PFSK-1 (cell line): Measurements from ENCODE around the gene PTP4A2.

ENCODE experiments used
- FOXP2 ChIP-seq: optimal IDR thresholded peaks from 2 replicates; pipeline ENCODE3; 2011; ENCODE audit warnings: borderline replicate concordance, control low read depth, inconsistent platforms; ENCODE audit not compliant: insufficient read depth; ENCODE audit errors: extremely low read length, extremely low read depth
- POLR2AphosphoS5 ChIP-seq: IDR thresholded peaks from 2 replicates; pipeline ENCODE4 v1.6.1; 2012; ENCODE audit warnings: low read depth, mild to moderate bottlenecking, control low read depth, low read length, moderate library complexity
- REST ChIP-seq, 2 experiments: IDR thresholded peaks; 2 replicates each; pipeline versions ENCODE4 v1.6.1 to v1.8.0; 2011 to 2012; ENCODE audit warnings: low read depth in 2 of 2, low read length in 2 of 2, control low read depth in 1 of 2, inconsistent platforms in 1 of 2, mild to moderate bottlenecking in 1 of 2, moderate library complexity in 1 of 2; ENCODE audit not compliant: insufficient read depth in 1 of 2
- SIN3A ChIP-seq: IDR thresholded peaks from 2 replicates; pipeline ENCODE4 v1.6.1; 2012; ENCODE audit warnings: mild to moderate bottlenecking, low read length, moderate library complexity, borderline replicate concordance; ENCODE audit not compliant: insufficient read depth
- TAF1 ChIP-seq: IDR thresholded peaks from 2 replicates; pipeline ENCODE4 v1.6.1; 2012; ENCODE audit warnings: low read length, control low read depth, borderline replicate concordance; ENCODE audit not compliant: insufficient read depth

Gene PTP4A2

GRCh38 chr1:31926252-31926651, 11.9 kb downstream of the PTP4A2 start:
- TF ChIP-seq TAF1 (no peak), POLR2AphosphoS5 (no peak), FOXP2 (no peak)

GRCh38 chr1:31924839-31925238, 13.3 kb downstream of the PTP4A2 start:
- no peak for TF ChIP-seq TAF1
- TF ChIP-seq FOXP2 = no peak
- TF ChIP-seq POLR2AphosphoS5 = no peak
- TF ChIP-seq SIN3A = no peak
- TF ChIP-seq REST (IDR thresholded peaks at IDR 0.05; ENCODE audit: insufficient read depth in 1 of 2, low read depth in 2 of 2, low read length in 2 of 2) = no peak

- TF ChIP-seq REST (IDR thresholded peaks at IDR 0.05; ENCODE audit: insufficient read depth in 1 of 2, low read depth in 2 of 2, low read length in 2 of 2) (no peak), POLR2AphosphoS5 (no peak), TAF1 (no peak), SIN3A (no peak), FOXP2 (no peak)
Measured at GRCh38 chr1:31923901-31924535, 14.2 kb downstream of the PTP4A2 start.

- TF ChIP-seq POLR2AphosphoS5 (no peak), TAF1 (no peak), FOXP2 (no peak), REST (IDR thresholded peaks at IDR 0.05; ENCODE audit: insufficient read depth in 1 of 2, low read depth in 2 of 2, low read length in 2 of 2) (no peak), SIN3A (no peak)
Measured at GRCh38 chr1:31920956-31921355, 17.2 kb downstream of the PTP4A2 start.

- no peak for TF ChIP-seq FOXP2
- TF ChIP-seq SIN3A = no peak
- TF ChIP-seq TAF1 = no peak
- no peak for TF ChIP-seq REST (IDR thresholded peaks at IDR 0.05; ENCODE audit: insufficient read depth in 1 of 2, low read depth in 2 of 2, low read length in 2 of 2)
- TF ChIP-seq POLR2AphosphoS5 = no peak
Measured at GRCh38 chr1:31919591-31919990, 18.6 kb downstream of the PTP4A2 start.
